Activated naive CD8-positive, alpha-beta T cell treated with anti-CD3 and anti-CD28 coated beads, Interleukin-2, amount 50 U/mL, for 16 hours (primary cell): ENCODE measurements around the gene TCEAL8.

Source experiments
- DNase-seq: peaks from one replicate; pipeline ENCODE4 v3.0.0-alpha.2; 2020; ENCODE audit warnings: low read depth, low spot score

TCEAL8 gene

GRCh38 chrX:103214870-103215424, 40.0 kb downstream of the TCEAL8 start, which contains the start of gene BEX4:
Gene BEX4 (plus strand): TSS chrX:103215108. CDS start chrX:103216154, 1,046 bp downstream.
- peak; percentile 61 for DNase-seq

GRCh38 chrX:103212749-103213457, 42.1 kb downstream of the TCEAL8 start:
- DNase-seq = no peak

GRCh38 chrX:103211012-103211715, 43.8 kb downstream of the TCEAL8 start:
- no peak for DNase-seq

- DNase-seq = no peak
Measured at GRCh38 chrX:103210056-103210455, 44.9 kb downstream of the TCEAL8 start.
